Fibroblast of lung (primary cell): Measurements from ENCODE around the gene AK8. TPM values are rescaled to one million over a fixed set of nuclear protein-coding genes. Genes with fewer than 3 reads are reported as not detected.

ENCODE experiments used
- DNase-seq, 2 donors: peaks; one replicate each; pipeline versions ENCODE4 v3.0.0 to v3.0.0-alpha.2; 2010; ENCODE audit warnings: low read depth in 2 of 2
- H2AFZ ChIP-seq: 2 replicates; pipeline ENCODE4 v1.5.1; 2012; ENCODE audit warnings: low read length, control low read depth, inconsistent platforms
- H3K27ac ChIP-seq: 2 replicates; pipeline ENCODE4 v1.5.1; 2011; ENCODE audit warnings: low read length, control low read depth; ENCODE audit not compliant: insufficient read depth
- H3K27me3 ChIP-seq: 2 replicates; pipeline ENCODE4 v1.5.1; 2011; ENCODE audit warnings: mild to moderate bottlenecking, low read length; ENCODE audit not compliant: control insufficient read depth, insufficient read depth
- H3K36me3 ChIP-seq: 2 replicates; pipeline ENCODE4 v1.5.1; 2011; ENCODE audit warnings: low read length; ENCODE audit not compliant: control insufficient read depth, insufficient read depth
- H3K4me1 ChIP-seq: 2 replicates; pipeline ENCODE4 v1.5.1; 2011; ENCODE audit warnings: low read length; ENCODE audit not compliant: control insufficient read depth, insufficient read depth; ENCODE audit errors: extremely low read depth
- H3K4me2 ChIP-seq: 2 replicates; pipeline ENCODE4 v1.5.1; 2011; ENCODE audit warnings: low read length, control low read depth; ENCODE audit not compliant: insufficient read depth; ENCODE audit errors: extremely low read depth
- H3K4me3 ChIP-seq, 4 experiments: fragments of 200-600 bp in 1 of 4; sonication (generic) in 1 of 4; replicated peaks in 1 of 4; 2 replicates each; pipeline ENCODE4 v1.5.1; 2011 to 2016; ENCODE audit warnings: low read length in 4 of 4, low read depth in 3 of 4, mild to moderate bottlenecking in 3 of 4, control low read depth in 2 of 4, inconsistent platforms in 1 of 4, mixed read lengths in 1 of 4; ENCODE audit not compliant: insufficient read depth in 1 of 4; ENCODE audit errors: control extremely low read depth in 1 of 4
- H3K79me2 ChIP-seq: 2 replicates; pipeline ENCODE4 v1.5.1; 2012; ENCODE audit warnings: mild to moderate bottlenecking, low read length, inconsistent platforms; ENCODE audit not compliant: control insufficient read depth, insufficient read depth
- H3K9ac ChIP-seq: 2 replicates; pipeline ENCODE4 v1.5.1; 2011; ENCODE audit warnings: mild to moderate bottlenecking, low read length, control low read depth; ENCODE audit not compliant: insufficient read depth
- H3K9me3 ChIP-seq: 2 replicates; pipeline ENCODE4 v1.5.1; 2012; ENCODE audit warnings: low read depth, low read length; ENCODE audit not compliant: control insufficient read depth, insufficient read depth
- H4K20me1 ChIP-seq: 2 replicates; pipeline ENCODE4 v1.5.1; 2011; ENCODE audit warnings: low read length; ENCODE audit not compliant: control insufficient read depth, insufficient read depth; ENCODE audit errors: extremely low read depth
- CTCF ChIP-seq, 2 donors: IDR thresholded peaks in 1 of 2; conservative IDR thresholded peaks in 1 of 2; 1 replicate in 1 of 2; 2 replicates in 1 of 2; pipeline ENCODE4 v1.5.1; 2011 to 2012; ENCODE audit warnings: low read length in 2 of 2, control low read depth in 1 of 2, inconsistent platforms in 1 of 2, low read depth in 1 of 2, mild to moderate bottlenecking in 1 of 2
- EZH2 ChIP-seq: IDR thresholded peaks from 2 replicates; pipeline ENCODE4 v1.5.1; 2012; ENCODE audit warnings: low read length, control low read depth, mild to moderate bottlenecking; ENCODE audit errors: missing control alignments
- polyA plus RNA-seq, 2 donors: library from polyadenylated mRNA; depleted of rRNA in 1 of 2; stranded (reverse) in 1 of 2; unstranded in 1 of 2; fragments of >200 nt; gene quantifications; 2 replicates each; pipeline ENCODE4 v1.2.1, GENCODE V29; 2011 to 2012; ENCODE audit warnings: missing spikeins in 1 of 2
- total RNA-seq: library from RNA; depleted of rRNA; stranded (reverse); fragments of >200 nt; gene quantifications from 2 replicates; pipeline ENCODE4 v1.2.1, GENCODE V29; 2014

Gene AK8
- total and polyA plus RNA-seq, 2 donors (not counting 1 experiment from before 2014, with no cell fraction given) = 0.17 to 0.50 TPM

GRCh38 chr9:132875159-132875558 is 2.9 kb downstream of the AK8 start:
- Histone ChIP-seq H3K4me3 (no peak overlapping the region), H3K27ac (no peak overlapping the region), H3K4me1 (peaks cover 2% of the 10 kb centered on the region), H3K4me2 (no peak overlapping the region), H3K9ac (no peak overlapping the region), H2AFZ (no peak overlapping the region), H3K9me3 (no peaks in the 10 kb centered on the region), H3K27me3 (no peaks in the 10 kb centered on the region), H3K36me3 (no peaks in the 10 kb centered on the region), H4K20me1 (no peaks in the 10 kb centered on the region), H3K79me2 (no peaks in the 10 kb centered on the region)
- no peak for DNase-seq
- TF ChIP-seq EZH2 = no peak

GRCh38 chr9:132873403-132873802 is 4.7 kb downstream of the AK8 start:
- Histone ChIP-seq H3K4me1 (no peaks in the 10 kb centered on the region), H3K9me3 (no peaks in the 10 kb centered on the region), H3K27me3 (no peaks in the 10 kb centered on the region), H3K4me2 (no peak overlapping the region), H3K36me3 (no peaks in the 10 kb centered on the region), H3K79me2 (no peaks in the 10 kb centered on the region), H3K27ac (no peak overlapping the region), H2AFZ (no peak overlapping the region), H4K20me1 (no peaks in the 10 kb centered on the region), H3K4me3 (no peak overlapping the region), H3K9ac (no peak overlapping the region)
- no peak for DNase-seq
- TF ChIP-seq EZH2 (no peak), CTCF (conservative IDR thresholded peaks at IDR 0.05 in 1 of 2, IDR thresholded peaks at IDR 0.05 in 1 of 2; ENCODE audit: low read depth in 1 of 2, low read length in 2 of 2) (no peak)

GRCh38 chr9:132869266-132869665 is 8.8 kb downstream of the AK8 start:
- Histone ChIP-seq H3K4me3 (no peak overlapping the region), H3K9me3 (no peaks in the 10 kb centered on the region), H3K4me2 (no peak overlapping the region), H2AFZ (no peak overlapping the region), H4K20me1 (no peaks in the 10 kb centered on the region), H3K27ac (no peak overlapping the region), H3K4me1 (no peaks in the 10 kb centered on the region), H3K27me3 (no peaks in the 10 kb centered on the region), H3K79me2 (no peaks in the 10 kb centered on the region), H3K9ac (no peak overlapping the region), H3K36me3 (no peaks in the 10 kb centered on the region)
- TF ChIP-seq EZH2 = no peak
- TF ChIP-seq CTCF (conservative IDR thresholded peaks at IDR 0.05 in 1 of 2, IDR thresholded peaks at IDR 0.05 in 1 of 2; ENCODE audit: low read depth in 1 of 2, low read length in 2 of 2) = no peak
- no peak for DNase-seq

- H3K9me3 ChIP-seq = no peaks in the 10 kb centered on the region
- no peak overlapping the region for H2AFZ ChIP-seq
- no peak for DNase-seq
- no peaks in the 10 kb centered on the region for H3K36me3 ChIP-seq
- H3K9ac ChIP-seq = no peak overlapping the region
- no peaks in the 10 kb centered on the region for H3K4me1 ChIP-seq
- no peak overlapping the region for H3K4me2 ChIP-seq
- TF ChIP-seq CTCF (conservative IDR thresholded peaks at IDR 0.05 in 1 of 2, IDR thresholded peaks at IDR 0.05 in 1 of 2; ENCODE audit: low read depth in 1 of 2, low read length in 2 of 2) (no peak), EZH2 (no peak)
- H4K20me1 ChIP-seq = no peaks in the 10 kb centered on the region
- H3K79me2 ChIP-seq = no peaks in the 10 kb centered on the region
- no peaks in the 10 kb centered on the region for H3K27me3 ChIP-seq
- no peak overlapping the region for H3K4me3 ChIP-seq
- H3K27ac ChIP-seq = no peak overlapping the region
Measured at GRCh38 chr9:132866898-132867297, 11.2 kb downstream of the AK8 start.
